H1 (cell line): ENCODE data around the gene ST7L. TPM values are rescaled to one million over a fixed set of nuclear protein-coding genes. Genes with fewer than 3 reads are reported as not detected.
A peak's percentile ranks its signal among the peaks of the same experiment; 100 is the strongest.

Experiments used
- CTCF ChIA-PET: fragments of 300-600 bp; sonication (Branson Sonifier 250); formaldehyde crosslinking; loops from one replicate; lab custom pipeline; 2021; ENCODE audit not compliant: partially characterized antibody; lab: Charles Lee
- POLR2A ChIA-PET: fragments of 300-600 bp; sonication (Branson Sonifier 250); formaldehyde crosslinking; loops from one replicate; lab custom pipeline; 2021; ENCODE audit warnings: inconsistent platforms; ENCODE audit not compliant: partially characterized antibody; lab: Charles Lee
- DNase-seq, 2 experiments: peaks; one replicate each; pipeline versions ENCODE4 v3.0.0 to v3.0.0-alpha.2; 2010 to 2022; ENCODE audit warnings: low spot score in 2 of 2, low read depth in 1 of 2, mixed read lengths in 1 of 2
- FAIRE-seq: peaks from 2 replicates; lab custom pipeline; 2011; peaks lifted over from hg19 to GRCh38; lab: Jason Lieb, UNC
- H2AFZ ChIP-seq: 2 replicates; pipeline ENCODE4 v1.8.1; 2012; ENCODE audit warnings: low read length, inconsistent platforms
- H2AK5ac ChIP-seq: 2 replicates; pipeline ENCODE4 v1.6.1; 2013; ENCODE audit warnings: low read depth, low read length
- H2BK120ac ChIP-seq: replicated peaks from 2 replicates; pipeline ENCODE3; 2013; ENCODE audit warnings: low read depth, low read length, inconsistent platforms
- H2BK12ac ChIP-seq: 2 replicates; pipeline ENCODE4 v1.6.1; 2013; ENCODE audit warnings: low read depth, low read length
- H2BK15ac ChIP-seq: 2 replicates; pipeline ENCODE4 v1.6.1; 2013; ENCODE audit warnings: low read length
- H2BK20ac ChIP-seq: 2 replicates; pipeline ENCODE4 v1.6.1; 2013; ENCODE audit warnings: low read length
- H2BK5ac ChIP-seq: 2 replicates; pipeline ENCODE4 v1.6.1; 2013; ENCODE audit warnings: low read depth, low read length
- H3K14ac ChIP-seq: 2 replicates; pipeline ENCODE4 v1.6.1; 2013; ENCODE audit warnings: inconsistent platforms; ENCODE audit not compliant: insufficient read length
- H3K18ac ChIP-seq: 2 replicates; pipeline ENCODE4 v1.6.1; 2013; ENCODE audit warnings: low read length; ENCODE audit errors: extremely low read depth
- H3K23ac ChIP-seq: 2 replicates; pipeline ENCODE4 v1.6.1; 2013; ENCODE audit warnings: inconsistent platforms; ENCODE audit not compliant: insufficient read length
- H3K23me2 ChIP-seq: 2 replicates; pipeline ENCODE4 v1.6.1; 2013; ENCODE audit warnings: low read depth, low read length
- H3K27ac ChIP-seq: 2 replicates; pipeline ENCODE4 v1.6.1; 2011; ENCODE audit warnings: low read depth, low read length, inconsistent platforms
- H3K27me3 ChIP-seq, 4 experiments: replicated peaks in 1 of 4; 1 replicate in 1 of 4; 2 replicates in 3 of 4; pipeline versions ENCODE4 v1.6.1 to v1.8.1; 2011 to 2013; ENCODE audit warnings: low read length in 3 of 4, mild to moderate bottlenecking in 3 of 4, inconsistent platforms in 2 of 4, mixed read lengths in 2 of 4, moderate library complexity in 1 of 4; ENCODE audit not compliant: control insufficient read depth in 3 of 4, insufficient read depth in 3 of 4; ENCODE audit errors: extremely low read depth in 1 of 4
- H3K36me3 ChIP-seq, 4 experiments: 2 replicates each; pipeline versions ENCODE4 v1.6.1 to v1.8.1; 2011 to 2013; ENCODE audit warnings: mild to moderate bottlenecking in 4 of 4, low read length in 3 of 4, moderate library complexity in 2 of 4, control low read depth in 1 of 4, inconsistent platforms in 1 of 4; ENCODE audit not compliant: insufficient read depth in 4 of 4, control insufficient read depth in 2 of 4
- H3K4ac ChIP-seq: replicated peaks from 2 replicates; pipeline ENCODE3; 2013; ENCODE audit warnings: low read length, low read depth, mixed read lengths, inconsistent platforms; ENCODE audit not compliant: insufficient read length
- H3K4me1 ChIP-seq, 4 experiments: replicated peaks in 1 of 4; 1 replicate in 1 of 4; 2 replicates in 3 of 4; pipeline versions ENCODE4 v1.6.1 to v1.8.1; 2011 to 2013; ENCODE audit warnings: low read length in 3 of 4, inconsistent platforms in 2 of 4, mixed read lengths in 1 of 4; ENCODE audit not compliant: insufficient read depth in 4 of 4, control insufficient read depth in 3 of 4
- H3K4me2 ChIP-seq, 2 experiments: 2 replicates each; pipeline versions ENCODE4 v1.6.1 to v1.8.1; 2011 to 2013; ENCODE audit warnings: low read depth in 2 of 2, low read length in 2 of 2, control low read depth in 1 of 2, inconsistent platforms in 1 of 2, mild to moderate bottlenecking in 1 of 2; ENCODE audit not compliant: insufficient read depth in 1 of 2
- H3K4me3 ChIP-seq, 4 experiments: fragments of 200-600, 300-600 bp in 1 of 4; sonication (generic), shearing (Covaris generic), sonication (Bioruptor Twin) in 1 of 4; 2 replicates each; pipeline versions ENCODE4 v1.5.1 to v1.8.1; 2011 to 2016; ENCODE audit warnings: low read length in 4 of 4, low read depth in 3 of 4, control low read depth in 2 of 4, inconsistent platforms in 2 of 4, mild to moderate bottlenecking in 2 of 4, mixed read lengths in 1 of 4, moderate library complexity in 1 of 4; ENCODE audit not compliant: insufficient read depth in 2 of 4; ENCODE audit errors: extremely low read depth in 1 of 4
- H3K56ac ChIP-seq: replicated peaks from 2 replicates; pipeline ENCODE3; 2013; ENCODE audit warnings: low read depth, mild to moderate bottlenecking, mixed read lengths, low read length, inconsistent platforms; ENCODE audit not compliant: insufficient read length
- H3K79me1 ChIP-seq: 2 replicates; pipeline ENCODE4 v1.6.1; 2013; ENCODE audit warnings: low read depth, low read length, control low read depth
- H3K79me2 ChIP-seq, 2 experiments: 2 replicates each; pipeline versions ENCODE4 v1.6.1 to v1.8.1; 2012 to 2013; ENCODE audit warnings: low read length in 2 of 2, mild to moderate bottlenecking in 2 of 2, inconsistent platforms in 1 of 2; ENCODE audit not compliant: insufficient read depth in 2 of 2, control insufficient read depth in 1 of 2
- H3K9ac ChIP-seq, 4 experiments: replicated peaks in 1 of 4; 1 replicate in 1 of 4; 2 replicates in 3 of 4; pipeline versions ENCODE4 v1.6.1 to v1.8.1; 2011 to 2013; ENCODE audit warnings: low read depth in 3 of 4, low read length in 3 of 4, control low read depth in 2 of 4, mild to moderate bottlenecking in 2 of 4, moderate library complexity in 2 of 4, inconsistent platforms in 1 of 4; ENCODE audit errors: extremely low read depth in 1 of 4
- H3K9me3 ChIP-seq, 2 experiments: 2 replicates each; pipeline versions ENCODE4 v1.6.1 to v1.8.1; 2012 to 2013; ENCODE audit warnings: mild to moderate bottlenecking in 2 of 2, moderate library complexity in 2 of 2, control low read depth in 1 of 2, inconsistent platforms in 1 of 2, low read depth in 1 of 2, low read length in 1 of 2, mixed read lengths in 1 of 2; ENCODE audit not compliant: insufficient read depth in 2 of 2
- H4K20me1 ChIP-seq, 2 experiments: replicated peaks in 1 of 2; 2 replicates each; pipeline versions ENCODE3 to v1.8.1; 2011 to 2013; ENCODE audit warnings: inconsistent platforms in 2 of 2, low read length in 2 of 2, mild to moderate bottlenecking in 1 of 2; ENCODE audit not compliant: insufficient read depth in 2 of 2, control insufficient read depth in 1 of 2
- H4K5ac ChIP-seq: 2 replicates; pipeline ENCODE4 v1.6.1; 2013; ENCODE audit warnings: low read length, low read depth, mixed read lengths, inconsistent platforms; ENCODE audit not compliant: insufficient read length
- H4K8ac ChIP-seq: 2 replicates; pipeline ENCODE4 v1.8.0; 2013; ENCODE audit warnings: mild to moderate bottlenecking, moderate library complexity, low read length, inconsistent platforms; ENCODE audit not compliant: insufficient read depth; ENCODE audit errors: extremely low read depth
- H4K91ac ChIP-seq: replicated peaks from 2 replicates; pipeline ENCODE3; 2013; ENCODE audit warnings: low read length, mixed read lengths, inconsistent platforms; ENCODE audit not compliant: insufficient read length
- CBX8 ChIP-seq: fragments of 300-800, 300-1000 bp; sonication (generic); IDR thresholded peaks from 2 replicates; pipeline ENCODE4 v1.7.1; 2016; ENCODE audit warnings: low read depth, low read length, borderline replicate concordance
- CHD2 ChIP-seq: IDR thresholded peaks from 2 replicates; pipeline ENCODE4 v1.6.1; 2012; ENCODE audit warnings: low read length, improper control_type of control experiment
- GTF2F1 ChIP-seq: IDR thresholded peaks from 2 replicates; pipeline ENCODE4 v1.6.1; 2012; ENCODE audit warnings: low read depth, low read length, improper control_type of control experiment, borderline replicate concordance
- KDM4A ChIP-seq: IDR thresholded peaks from one replicate; pipeline ENCODE4 v1.7.1; 2012; ENCODE audit warnings: low read depth, mild to moderate bottlenecking, moderate library complexity, low read length, inconsistent platforms; ENCODE audit not compliant: severe bottlenecking
- POLR2A ChIP-seq, 2 experiments: IDR thresholded peaks; 1 replicate in 1 of 2; 2 replicates in 1 of 2; pipeline ENCODE4 v1.6.1; 2011; ENCODE audit warnings: low read depth in 2 of 2, low read length in 2 of 2, mild to moderate bottlenecking in 2 of 2; ENCODE audit errors: control extremely low read depth in 1 of 2
- RXRA ChIP-seq: IDR thresholded peaks from 2 replicates; pipeline ENCODE4 v1.6.1; 2011; ENCODE audit warnings: low read depth, mild to moderate bottlenecking, low read length, moderate library complexity; ENCODE audit not compliant: insufficient read depth
- SIRT6 ChIP-seq: IDR thresholded peaks from one replicate; pipeline ENCODE4 v1.7.1; 2012; ENCODE audit warnings: low read length, inconsistent platforms
- SIX5 ChIP-seq: IDR thresholded peaks from 2 replicates; pipeline ENCODE4 v1.6.1; 2011; ENCODE audit warnings: mild to moderate bottlenecking, low read depth, low read length
- SP2 ChIP-seq: IDR thresholded peaks from 2 replicates; pipeline ENCODE4 v1.6.1; 2012; ENCODE audit warnings: mild to moderate bottlenecking, low read length, inconsistent platforms
- YY1 ChIP-seq: IDR thresholded peaks from 2 replicates; pipeline ENCODE4 v1.6.1; 2011; ENCODE audit warnings: low read depth, mild to moderate bottlenecking, low read length
- WGBS, 2 experiments: shearing (Covaris generic) in 1 of 2; methylation state at CpG; one replicate each; pipeline versions ENCODE4 v1.1.6 to v1.1.7; 2013 to 2015; ENCODE audit warnings: low lambda C conversion rate in 2 of 2, mixed read lengths in 2 of 2, inconsistent platforms in 1 of 2, low coverage in 1 of 2, missing lambda C conversion rate in 1 of 2; ENCODE audit not compliant: insufficient replicate concordance in 2 of 2, insufficient coverage in 1 of 2, insufficient read length in 1 of 2; ENCODE audit errors: extremely low coverage in 1 of 2, missing lambda C conversion rate in 1 of 2; 5-methylcytosine and 5-hydroxymethylcytosine counted together
- polyA plus RNA-seq, 7 experiments: library from polyadenylated mRNA; depleted of rRNA in 3 of 7; stranded (reverse) in 5 of 7; unstranded in 2 of 7; fragments of >200 nt in 5 of 7; fragments of 200-250 nt in 2 of 7; gene quantifications; 1 replicate in 5 of 7; 2 replicates in 1 of 7; 4 replicates in 1 of 7; pipeline versions ENCODE4 v1.2.1 to v1.2.3, GENCODE V29; 2011 to 2013; ENCODE audit warnings: missing spikeins in 2 of 7, mixed read lengths in 2 of 7
- total RNA-seq: library from RNA; stranded (reverse); fragmentation: NEBNext Ultra II Directional; extraction: Animal tissue kit (Norgen Biotek cat#: 25700); gene quantifications from 2 replicates; pipeline ENCODE4 v1.2.1, GENCODE V29; 2021
- TF ChIP-seq, protein P1 (sequence below): IDR thresholded peaks from 2 replicates; pipeline ENCODE4 v1.6.1; 2012; ENCODE audit warnings: inconsistent platforms

Gene ST7L
- total and polyA plus RNA-seq, 2 of the 8 experiments (the other 6 are each of a cell fraction or from before 2014, with no cell fraction given), result 9.6 to 16.2 TPM

DNA sequence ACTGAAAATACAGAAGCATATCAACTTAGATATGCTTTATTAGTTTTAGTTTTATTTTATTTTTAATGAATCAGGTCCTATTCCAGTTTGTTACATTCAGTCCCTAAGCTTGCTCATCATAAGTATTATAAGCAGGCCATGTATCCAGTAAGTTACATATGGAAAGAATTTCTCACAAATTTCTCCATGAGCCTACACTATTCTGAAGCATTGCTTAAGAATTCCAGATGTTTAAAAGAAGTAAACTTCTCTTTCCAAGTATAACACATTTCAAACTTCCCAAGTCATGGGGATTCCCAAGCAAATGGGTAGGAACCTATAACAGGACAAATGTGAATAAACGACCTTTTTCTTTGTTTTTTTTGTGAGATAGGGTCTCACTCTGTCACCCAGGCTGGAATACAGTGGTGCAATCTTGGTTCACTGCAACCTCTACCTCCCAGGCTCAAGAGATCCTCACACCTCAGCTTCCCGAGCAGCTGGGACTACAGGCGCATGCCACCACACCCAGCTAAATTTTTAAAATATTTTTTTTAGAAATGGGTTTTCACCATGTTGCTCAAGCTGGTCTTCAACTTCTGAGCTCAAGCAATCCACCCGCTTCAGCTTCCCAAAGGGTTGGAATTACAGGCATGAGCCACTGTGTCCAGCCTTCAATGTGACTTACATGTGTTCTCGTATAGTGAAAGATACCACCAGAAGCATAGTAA is 39.0 kb downstream of the ST7L start:
- POLR2A ChIA-PET, result interaction anchor here (0.6 kb wide), 1 partner anchor 76 kb away, joined by 3 read pairs; no protein-coding TSS in a partner anchor
- 90% methylated on average over 5 of the region's 5 CpGs; no CpG with 5 or more reads in 1 of the 2 experiments for WGBS, 2 experiments

More for the DNA sequence above, 39.0 kb downstream of the ST7L start:
- Histone ChIP-seq H2BK120ac (no peak overlapping the region), H2BK5ac (no peak overlapping the region), H3K23ac (no peak overlapping the region), H4K91ac (no peak overlapping the region), H2AFZ (no peak overlapping the region), H3K79me2 (no peaks in the 10 kb centered on the region), H2AK5ac (no peak overlapping the region), H3K27ac (no peak overlapping the region), H3K9me3 (no peaks in the 10 kb centered on the region), H2BK15ac (no peak overlapping the region), H3K79me1 (no peaks in the 10 kb centered on the region), H4K8ac (no peak overlapping the region), H3K56ac (no peak overlapping the region), H3K27me3 (no peaks in the 10 kb centered on the region), H3K9ac (peak overlapping the region in 1 of 4 experiments; percentile 13; a peak in 1 of 7 replicates), H3K23me2 (no peaks in the 10 kb centered on the region), H3K4me3 (no peak overlapping the region), H4K20me1 (no peaks in the 10 kb centered on the region), H4K5ac (no peak overlapping the region), H3K36me3 (peaks cover 0 to 29% (median 8%) of the 10 kb centered on the region in 4 experiments; a peak in 5 of 8 replicates), H3K4ac (no peak overlapping the region), H3K4me2 (no peak overlapping the region), H3K14ac (no peak overlapping the region), H3K4me1 (no peaks in the 10 kb centered on the region), H2BK20ac (no peak overlapping the region), H3K18ac (no peak overlapping the region), H2BK12ac (no peak overlapping the region)
- FAIRE-seq, result no peak
- no peak for TF ChIP-seq RXRA
- TF ChIP-seq CBX8, result no peak
- TF ChIP-seq GTF2F1, result no peak
- TF ChIP-seq SIRT6, result no peak
- TF ChIP-seq, protein P1, sequence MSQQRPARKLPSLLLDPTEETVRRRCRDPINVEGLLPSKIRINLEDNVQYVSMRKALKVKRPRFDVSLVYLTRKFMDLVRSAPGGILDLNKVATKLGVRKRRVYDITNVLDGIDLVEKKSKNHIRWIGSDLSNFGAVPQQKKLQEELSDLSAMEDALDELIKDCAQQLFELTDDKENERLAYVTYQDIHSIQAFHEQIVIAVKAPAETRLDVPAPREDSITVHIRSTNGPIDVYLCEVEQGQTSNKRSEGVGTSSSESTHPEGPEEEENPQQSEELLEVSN, result no peak
- TF ChIP-seq CHD2, result no peak
- no peak for TF ChIP-seq SIX5
- TF ChIP-seq YY1, result no peak
- TF ChIP-seq KDM4A, result no peak
- no peak for TF ChIP-seq POLR2A (IDR thresholded peaks at IDR 0.05; ENCODE audit: control extremely low read depth in 1 of 2, low read depth in 2 of 2, low read length in 2 of 2)
- no peak for TF ChIP-seq SP2
- DNase-seq, result no peak
- CTCF ChIA-PET, result interaction anchor here (1.0 to 1.2 kb wide), 2 partner anchors 27 to 189 kb away, joined by 3 to 4 read pairs; no protein-coding TSS in a partner anchor
